ENCODE measurements around the gene PSMF1.

PSMF1 gene

GRCh38 chr20:1163105-1163504 is 44.7 kb downstream of the PSMF1 start:
- no peak overlapping the region for H3K27ac ChIP-seq (ENCODE audit: low read depth, low read length, severe bottlenecking)
- H3K36me3 ChIP-seq (ENCODE audit: control insufficient read depth, insufficient read depth, low read length) = peaks cover 81% of the 10 kb centered on the region

GRCh38 chr20:1163653-1164052 is 45.3 kb downstream of the PSMF1 start:
- Histone ChIP-seq H3K9me3 (ENCODE audit: control insufficient read depth, low read length) (no peaks in the 10 kb centered on the region), H3K4me1 (ENCODE audit: control insufficient read depth, insufficient read depth, low read length, poor library complexity, severe bottlenecking) (no peaks in the 10 kb centered on the region), H3K27ac (ENCODE audit: low read depth, low read length, severe bottlenecking) (no peak overlapping the region), H3K36me3 (ENCODE audit: control insufficient read depth, insufficient read depth, low read length) (peaks cover 87% of the 10 kb centered on the region), H3K4me3 (ENCODE audit: extremely low read depth, insufficient read depth, low read length, poor library complexity, severe bottlenecking) (no peak overlapping the region)
- WGBS, 2 experiments (ENCODE audit: insufficient coverage in 2 of 2) = 100% methylated on average over 1 of the region's 2 CpGs

More at GRCh38 chr20:1163105-1163504, 44.7 kb downstream of the PSMF1 start:
- WGBS, 2 experiments (ENCODE audit: insufficient coverage in 2 of 2) = 82 to 100% methylated on average over 2 to 3 of the region's 6 CpGs
- Histone ChIP-seq H3K4me3 (ENCODE audit: extremely low read depth, insufficient read depth, low read length, poor library complexity, severe bottlenecking) (no peak overlapping the region), H3K9me3 (ENCODE audit: control insufficient read depth, low read length) (no peaks in the 10 kb centered on the region), H3K4me1 (ENCODE audit: control insufficient read depth, insufficient read depth, low read length, poor library complexity, severe bottlenecking) (no peaks in the 10 kb centered on the region)

GRCh38 chr20:1164871-1165270 is 46.5 kb downstream of the PSMF1 start:
- Histone ChIP-seq H3K9me3 (ENCODE audit: control insufficient read depth, low read length) (no peaks in the 10 kb centered on the region), H3K27ac (ENCODE audit: low read depth, low read length, severe bottlenecking) (no peak overlapping the region), H3K36me3 (ENCODE audit: control insufficient read depth, insufficient read depth, low read length) (peaks cover 90% of the 10 kb centered on the region), H3K4me3 (ENCODE audit: extremely low read depth, insufficient read depth, low read length, poor library complexity, severe bottlenecking) (no peak overlapping the region), H3K4me1 (ENCODE audit: control insufficient read depth, insufficient read depth, low read length, poor library complexity, severe bottlenecking) (no peaks in the 10 kb centered on the region)
- 96 to 99% methylated on average over 5 to 7 of the region's 7 CpGs for WGBS, 2 experiments (ENCODE audit: insufficient coverage in 2 of 2)

- no CpG with 5 or more reads among the region's 1 CpG for WGBS, 2 experiments (ENCODE audit: insufficient coverage in 2 of 2)
- peaks cover 84% of the 10 kb centered on the region for H3K36me3 ChIP-seq (ENCODE audit: control insufficient read depth, insufficient read depth, low read length)
- H3K27ac ChIP-seq (ENCODE audit: low read depth, low read length, severe bottlenecking) = no peak overlapping the region
- no peak overlapping the region for H3K4me3 ChIP-seq (ENCODE audit: extremely low read depth, insufficient read depth, low read length, poor library complexity, severe bottlenecking)
- no peaks in the 10 kb centered on the region for H3K9me3 ChIP-seq (ENCODE audit: control insufficient read depth, low read length)
- no peaks in the 10 kb centered on the region for H3K4me1 ChIP-seq (ENCODE audit: control insufficient read depth, insufficient read depth, low read length, poor library complexity, severe bottlenecking)
Observed at GRCh38 chr20:1165521-1165920, 47.1 kb downstream of the PSMF1 start.

GRCh38 chr20:1165941-1166340 is 47.5 kb downstream of the PSMF1 start:
- Histone ChIP-seq H3K9me3 (ENCODE audit: control insufficient read depth, low read length) (no peaks in the 10 kb centered on the region), H3K4me3 (ENCODE audit: extremely low read depth, insufficient read depth, low read length, poor library complexity, severe bottlenecking) (no peak overlapping the region), H3K27ac (ENCODE audit: low read depth, low read length, severe bottlenecking) (no peak overlapping the region), H3K4me1 (ENCODE audit: control insufficient read depth, insufficient read depth, low read length, poor library complexity, severe bottlenecking) (no peaks in the 10 kb centered on the region), H3K36me3 (ENCODE audit: control insufficient read depth, insufficient read depth, low read length) (peaks cover 83% of the 10 kb centered on the region)
- 97 to 99% methylated on average over 9 of the region's 9 CpGs for WGBS, 2 experiments (ENCODE audit: insufficient coverage in 2 of 2)

- no peaks in the 10 kb centered on the region for H3K9me3 ChIP-seq (ENCODE audit: control insufficient read depth, low read length)
- H3K4me1 ChIP-seq (ENCODE audit: control insufficient read depth, insufficient read depth, low read length, poor library complexity, severe bottlenecking) = no peaks in the 10 kb centered on the region
- no peak overlapping the region for H3K4me3 ChIP-seq (ENCODE audit: extremely low read depth, insufficient read depth, low read length, poor library complexity, severe bottlenecking)
- no peak overlapping the region for H3K27ac ChIP-seq (ENCODE audit: low read depth, low read length, severe bottlenecking)
- WGBS, 2 experiments (ENCODE audit: insufficient coverage in 2 of 2) = no CpG with 5 or more reads among the region's 1 CpG
- H3K36me3 ChIP-seq (ENCODE audit: control insufficient read depth, insufficient read depth, low read length) = peaks cover 78% of the 10 kb centered on the region
Observed at GRCh38 chr20:1166948-1167720, 48.7 kb downstream of the PSMF1 start.

GRCh38 chr20:1169224-1169623 is 50.8 kb downstream of the PSMF1 start:
- Histone ChIP-seq H3K9me3 (ENCODE audit: control insufficient read depth, low read length) (no peaks in the 10 kb centered on the region), H3K27ac (ENCODE audit: low read depth, low read length, severe bottlenecking) (no peak overlapping the region), H3K4me3 (ENCODE audit: extremely low read depth, insufficient read depth, low read length, poor library complexity, severe bottlenecking) (no peak overlapping the region), H3K36me3 (ENCODE audit: control insufficient read depth, insufficient read depth, low read length) (peaks cover 64% of the 10 kb centered on the region), H3K4me1 (ENCODE audit: control insufficient read depth, insufficient read depth, low read length, poor library complexity, severe bottlenecking) (no peaks in the 10 kb centered on the region)
- WGBS, 2 experiments (ENCODE audit: insufficient coverage in 2 of 2) = 96 to 100% methylated on average over 5 of the region's 5 CpGs

- Histone ChIP-seq H3K4me1 (ENCODE audit: control insufficient read depth, insufficient read depth, low read length, poor library complexity, severe bottlenecking) (no peaks in the 10 kb centered on the region), H3K27ac (ENCODE audit: low read depth, low read length, severe bottlenecking) (no peak overlapping the region), H3K9me3 (ENCODE audit: control insufficient read depth, low read length) (no peaks in the 10 kb centered on the region), H3K36me3 (ENCODE audit: control insufficient read depth, insufficient read depth, low read length) (peaks cover 45% of the 10 kb centered on the region), H3K4me3 (ENCODE audit: extremely low read depth, insufficient read depth, low read length, poor library complexity, severe bottlenecking) (no peak overlapping the region)
- WGBS, 2 experiments (ENCODE audit: insufficient coverage in 2 of 2) = 23 to 67% methylated on average over 2 to 4 of the region's 4 CpGs
Observed at GRCh38 chr20:1171461-1172093, 53.2 kb downstream of the PSMF1 start.

GRCh38 chr20:1173698-1174097 is 55.3 kb downstream of the PSMF1 start:
- Histone ChIP-seq H3K9me3 (ENCODE audit: control insufficient read depth, low read length) (no peaks in the 10 kb centered on the region), H3K36me3 (ENCODE audit: control insufficient read depth, insufficient read depth, low read length) (peaks cover 25% of the 10 kb centered on the region), H3K4me1 (ENCODE audit: control insufficient read depth, insufficient read depth, low read length, poor library complexity, severe bottlenecking) (no peaks in the 10 kb centered on the region), H3K27ac (ENCODE audit: low read depth, low read length, severe bottlenecking) (no peak overlapping the region), H3K4me3 (ENCODE audit: extremely low read depth, insufficient read depth, low read length, poor library complexity, severe bottlenecking) (no peak overlapping the region)
- WGBS, 2 experiments (ENCODE audit: insufficient coverage in 2 of 2) = 89 to 100% methylated on average over 1 to 4 of the region's 4 CpGs

GRCh38 chr20:1174787-1175186 is 56.4 kb downstream of the PSMF1 start:
- Histone ChIP-seq H3K36me3 (ENCODE audit: control insufficient read depth, insufficient read depth, low read length) (peaks cover 17% of the 10 kb centered on the region), H3K27ac (ENCODE audit: low read depth, low read length, severe bottlenecking) (no peak overlapping the region), H3K9me3 (ENCODE audit: control insufficient read depth, low read length) (no peaks in the 10 kb centered on the region), H3K4me1 (ENCODE audit: control insufficient read depth, insufficient read depth, low read length, poor library complexity, severe bottlenecking) (no peaks in the 10 kb centered on the region), H3K4me3 (ENCODE audit: extremely low read depth, insufficient read depth, low read length, poor library complexity, severe bottlenecking) (no peak overlapping the region)
- WGBS, 2 experiments (ENCODE audit: insufficient coverage in 2 of 2) = 95 to 98% methylated on average over 6 to 8 of the region's 8 CpGs

GRCh38 chr20:1177680-1178079 is 59.3 kb downstream of the PSMF1 start:
- 65 to 68% methylated on average over 5 of the region's 5 CpGs for WGBS, 2 experiments (ENCODE audit: insufficient coverage in 2 of 2)
- peaks cover 6% of the 10 kb centered on the region for H3K4me1 ChIP-seq (ENCODE audit: control insufficient read depth, insufficient read depth, low read length, poor library complexity, severe bottlenecking)
- no peak overlapping the region for H3K4me3 ChIP-seq (ENCODE audit: extremely low read depth, insufficient read depth, low read length, poor library complexity, severe bottlenecking)
- no peak overlapping the region for H3K27ac ChIP-seq (ENCODE audit: low read depth, low read length, severe bottlenecking)
- no peaks in the 10 kb centered on the region for H3K9me3 ChIP-seq (ENCODE audit: control insufficient read depth, low read length)
- H3K36me3 ChIP-seq (ENCODE audit: control insufficient read depth, insufficient read depth, low read length) = peaks cover 21% of the 10 kb centered on the region
